Stomach (tissue), 9 donors: ENCODE data around the gene SMAP2. TPM values are rescaled to one million over a fixed set of nuclear protein-coding genes. Genes with fewer than 3 reads are reported as not detected.

Experiments
- DNase-seq, 2 donors: peaks; one replicate each; pipeline versions ENCODE4 v3.0.0 to v3.0.0-alpha.2; 2013 to 2019
- H3K27ac ChIP-seq, 5 donors: fragments of 200-600 bp in 4 of 5; sonication (generic) in 4 of 5; one replicate each; pipeline ENCODE4 v1.5.1; 2013 to 2019; ENCODE audit warnings: mild to moderate bottlenecking in 1 of 5, moderate library complexity in 1 of 5
- H3K27me3 ChIP-seq, 3 donors: fragments of 200-600 bp; sonication (generic); one replicate each; pipeline ENCODE4 v1.5.1; 2017 to 2019; ENCODE audit warnings: mixed run types in 1 of 3
- H3K36me3 ChIP-seq, 4 donors: fragments of 200-600 bp; sonication (generic); 1 replicate in 3 of 4; 2 replicates in 1 of 4; pipeline ENCODE4 v1.5.1; 2016 to 2019
- H3K4me1 ChIP-seq, 4 donors: fragments of 200-600 bp; sonication (generic); one replicate each; pipeline ENCODE4 v1.5.1; 2016 to 2019
- H3K4me3 ChIP-seq, 4 donors: fragments of 200-600 bp; sonication (generic) in 3 of 4; one replicate each; pipeline ENCODE4 v1.5.1; 2016 to 2019; ENCODE audit warnings: mild to moderate bottlenecking in 1 of 4
- H3K9me3 ChIP-seq, 4 donors: fragments of 200-600 bp; sonication (generic); one replicate each; pipeline ENCODE4 v1.5.1; 2016 to 2019
- EP300 ChIP-seq: sonication (generic); formaldehyde crosslinking; IDR thresholded peaks from one replicate; pipeline ENCODE4 v1.6.1; 2017; ENCODE audit warnings: antibody characterized with exemption
- POLR2A ChIP-seq, 4 donors: fragments of 450-650 bp; IDR thresholded peaks; one replicate each; pipeline ENCODE4 v1.6.1; 2016; ENCODE audit warnings: antibody characterized with exemption in 4 of 4, control low read depth in 2 of 4, mild to moderate bottlenecking in 1 of 4, moderate library complexity in 1 of 4
- POLR2AphosphoS5 ChIP-seq, 3 donors: sonication (generic); formaldehyde crosslinking; IDR thresholded peaks; one replicate each; pipeline ENCODE4 v1.6.1; 2016; ENCODE audit warnings: antibody characterized with exemption in 3 of 3
- WGBS, 5 donors: extraction: QIAGEN DNeasy Blood & Tissue Kit in 3 of 5; methylation state at CpG; one replicate each; pipeline versions ENCODE4 v1.1.5 to v1.1.7; 2013 to 2018; 5-methylcytosine and 5-hydroxymethylcytosine counted together
- intact Hi-C: fragments of 100-400 bp; cut with DNase I; formaldehyde crosslinking; loops from one replicate; pipeline ENCODE4 v1.15.1; 2023; ENCODE audit warnings: low total_unique reads
- polyA plus RNA-seq, 3 donors: library from polyadenylated mRNA; stranded (reverse); fragments of 200-250 nt; gene quantifications; one replicate each; pipeline ENCODE4 v1.2.3, GENCODE V29; 2013
- total RNA-seq, 5 donors: library from RNA; depleted of rRNA; stranded (reverse); fragments of >200 nt; gene quantifications; one replicate each; pipeline versions ENCODE4 v1.1.0 to v1.2.3, GENCODE V29; 2014 to 2016
- TF ChIP-seq, protein P1 (sequence below), 7 experiments: fragments of 450-650 bp in 4 of 7; fragments of 200-600 bp in 3 of 7; sonication (generic) in 3 of 7; IDR thresholded peaks; one replicate each; pipeline ENCODE4 v1.5.1; 2016 to 2019; ENCODE audit warnings: antibody characterized with exemption in 7 of 7, control low read depth in 2 of 7, mild to moderate bottlenecking in 1 of 7
- donor health status: healthy with polysubstance abuse.
- donor health status: Bipolar disorder and iron deficiency.
- donor health status: healthy.

Gene SMAP2
- total and polyA plus RNA-seq, 8 donors: 21.6 to 58.0 (median 31.8) TPM

DNA sequence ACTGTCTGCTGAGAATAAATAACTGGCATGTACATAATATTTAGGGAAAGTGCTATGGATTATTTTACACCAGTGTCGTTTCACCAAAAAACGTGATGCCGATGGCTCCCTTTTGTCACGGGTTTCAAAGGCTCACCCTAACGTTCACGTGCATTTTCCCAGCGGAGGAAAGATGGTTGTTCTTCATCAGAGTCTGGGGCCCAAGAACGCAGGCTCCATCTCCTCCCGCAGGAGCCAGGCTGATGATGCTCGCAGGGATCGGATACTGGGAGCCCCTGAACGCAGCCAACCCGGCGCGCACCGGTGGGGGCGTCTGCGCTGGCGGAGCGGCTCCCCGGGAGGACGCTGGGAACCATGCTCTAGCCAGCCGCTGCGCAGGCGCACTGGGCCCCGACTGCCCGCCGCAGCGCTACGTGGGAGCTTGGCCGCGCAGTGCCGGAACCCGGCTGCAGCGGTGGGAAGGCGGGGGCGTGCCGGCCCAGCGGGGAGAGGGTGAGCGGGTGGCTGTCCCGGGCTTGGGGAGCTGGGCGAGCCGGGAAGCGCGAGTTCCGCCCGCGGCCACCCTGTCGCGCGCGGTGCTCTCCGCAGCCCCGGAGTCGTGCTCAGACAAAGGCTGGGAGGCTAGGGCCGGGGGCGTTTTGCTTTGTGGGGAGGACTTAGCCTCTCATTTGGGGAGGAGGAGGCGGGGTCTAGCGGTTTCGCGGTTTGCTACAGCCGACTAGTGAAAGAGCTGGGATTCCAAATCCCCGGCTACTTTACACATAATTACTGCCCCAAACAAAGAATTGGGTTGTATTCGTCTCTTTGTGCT lies 76.4 kb downstream of the SMAP2 start, which contains the start of gene ZFP69B:
Gene ZFP69B (plus strand): TSS at position 793 of the 811 bp plus-strand sequence. CDS start 486 bp downstream, outside the sequence.
- WGBS, 5 donors: 0 to 1% (median 0%) methylated on average over 15 to 64 of the region's 64 CpGs
- peak; percentile 57 to 88 (median 71) for TF ChIP-seq POLR2AphosphoS5 (IDR thresholded peaks at IDR 0.05)
- no peak for TF ChIP-seq EP300
- no peak for TF ChIP-seq POLR2A (IDR thresholded peaks at IDR 0.05)
- TF ChIP-seq, protein P1, sequence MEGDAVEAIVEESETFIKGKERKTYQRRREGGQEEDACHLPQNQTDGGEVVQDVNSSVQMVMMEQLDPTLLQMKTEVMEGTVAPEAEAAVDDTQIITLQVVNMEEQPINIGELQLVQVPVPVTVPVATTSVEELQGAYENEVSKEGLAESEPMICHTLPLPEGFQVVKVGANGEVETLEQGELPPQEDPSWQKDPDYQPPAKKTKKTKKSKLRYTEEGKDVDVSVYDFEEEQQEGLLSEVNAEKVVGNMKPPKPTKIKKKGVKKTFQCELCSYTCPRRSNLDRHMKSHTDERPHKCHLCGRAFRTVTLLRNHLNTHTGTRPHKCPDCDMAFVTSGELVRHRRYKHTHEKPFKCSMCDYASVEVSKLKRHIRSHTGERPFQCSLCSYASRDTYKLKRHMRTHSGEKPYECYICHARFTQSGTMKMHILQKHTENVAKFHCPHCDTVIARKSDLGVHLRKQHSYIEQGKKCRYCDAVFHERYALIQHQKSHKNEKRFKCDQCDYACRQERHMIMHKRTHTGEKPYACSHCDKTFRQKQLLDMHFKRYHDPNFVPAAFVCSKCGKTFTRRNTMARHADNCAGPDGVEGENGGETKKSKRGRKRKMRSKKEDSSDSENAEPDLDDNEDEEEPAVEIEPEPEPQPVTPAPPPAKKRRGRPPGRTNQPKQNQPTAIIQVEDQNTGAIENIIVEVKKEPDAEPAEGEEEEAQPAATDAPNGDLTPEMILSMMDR (IDR thresholded peaks at IDR 0.05): peak in 1 of 7 experiments; percentile 9
- intact Hi-C loops: no loop called here
- Histone ChIP-seq H3K9me3 (peaks cover 3 to 33% (median 20%) of the 10 kb centered on the region in 4 donors), H3K27ac (peak within 1 kb of the TSS; percentile 64 to 84 (median 79)), H3K27me3 (no peaks in the 10 kb centered on the region), H3K4me3 (peak within 1 kb of the TSS; percentile 71 to 78 (median 74)), H3K4me1 (peaks cover 5 to 21% (median 11%) of the 10 kb centered on the region in 4 donors), H3K36me3 (peaks cover 0 to 14% (median 7%) of the 10 kb centered on the region in 4 donors)
- peak; percentile 92 to 98 for DNase-seq

DNA sequence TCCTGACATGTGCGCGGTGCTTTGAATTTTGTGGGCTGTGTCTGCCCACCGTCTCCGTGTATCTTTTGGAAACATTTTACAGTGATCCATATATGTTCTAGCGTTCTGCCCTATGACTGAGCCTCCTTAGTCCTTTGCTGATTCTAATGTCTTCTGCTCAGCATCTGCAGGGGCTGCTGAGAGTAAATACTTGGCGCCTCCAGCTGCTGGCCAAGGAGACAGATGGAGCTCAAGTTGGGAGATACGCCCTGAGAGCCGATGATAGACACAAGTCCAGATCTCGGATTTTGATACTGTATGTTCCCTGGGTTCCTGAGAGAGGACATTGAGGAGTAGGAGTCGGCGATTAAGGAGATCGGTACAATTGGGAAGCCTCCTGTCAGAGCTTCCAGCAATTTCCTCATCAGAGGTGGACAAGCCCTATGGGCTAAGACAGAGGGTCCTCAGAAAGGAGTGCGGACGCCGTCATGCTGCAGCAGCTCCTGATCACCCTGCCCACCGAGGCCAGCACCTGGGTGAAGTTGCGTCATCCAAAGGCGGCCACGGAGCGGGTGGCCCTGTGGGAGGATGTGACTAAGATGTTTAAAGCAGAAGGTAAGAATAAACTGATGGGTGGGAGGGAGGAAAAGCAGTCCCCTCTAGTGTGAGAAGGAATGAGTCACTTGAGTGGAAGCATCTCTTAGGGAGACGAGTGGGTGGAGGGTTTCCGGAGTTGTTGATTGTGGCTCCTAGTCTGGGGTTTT lies 77.1 kb downstream of the SMAP2 start:
- H3K27me3 ChIP-seq: no peaks in the 10 kb centered on the region
- TF ChIP-seq POLR2AphosphoS5 (IDR thresholded peaks at IDR 0.05) (no peak), EP300 (no peak), POLR2A (IDR thresholded peaks at IDR 0.05) (no peak)
- TF ChIP-seq, protein P1 (IDR thresholded peaks at IDR 0.05): no peak
- peaks cover 3 to 35% (median 22%) of the 10 kb centered on the region in 4 donors for H3K9me3 ChIP-seq
- peak overlapping the region; percentile 71 to 78 (median 74) for H3K4me3 ChIP-seq
- peak; percentile 31 to 62 for DNase-seq
- 15 to 32% (median 21%) methylated on average over 22 of the region's 22 CpGs for WGBS, 5 donors
- H3K4me1 ChIP-seq: peaks cover 5 to 21% (median 11%) of the 10 kb centered on the region in 4 donors
- peaks cover 0 to 22% (median 11%) of the 10 kb centered on the region in 4 donors for H3K36me3 ChIP-seq
- intact Hi-C loops: no loop called here
- H3K27ac ChIP-seq: peak overlapping the region; percentile 64 to 84 (median 79)

DNA sequence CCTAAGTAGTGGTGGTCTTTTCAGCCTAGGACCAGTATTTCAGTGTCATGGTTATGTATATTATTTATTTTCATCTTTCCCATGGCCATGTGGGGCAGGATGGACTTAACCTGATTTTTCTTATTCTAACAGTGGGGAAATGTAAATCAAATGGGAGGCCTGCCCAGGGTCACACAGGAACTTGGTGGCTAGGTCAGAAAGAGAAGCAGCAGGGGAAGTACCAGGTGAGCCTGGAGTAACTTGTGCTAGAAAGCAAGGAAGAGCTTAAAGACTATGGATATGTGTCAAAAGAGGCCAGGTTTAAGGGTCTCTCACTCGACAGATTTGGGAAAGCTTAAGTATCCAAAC lies 77.7 kb downstream of the SMAP2 start:
- DNase-seq: peak in 1 of 2 donors; percentile 5
- TF ChIP-seq, protein P1 (IDR thresholded peaks at IDR 0.05): no peak
- no peak for TF ChIP-seq EP300
- H3K36me3 ChIP-seq: peaks cover 0 to 28% (median 13%) of the 10 kb centered on the region in 4 donors
- 75 to 96% (median 81%) methylated on average over 1 of the region's 1 CpG for WGBS, 5 donors
- no peaks in the 10 kb centered on the region for H3K27me3 ChIP-seq
- H3K4me1 ChIP-seq: peaks cover 5 to 21% (median 11%) of the 10 kb centered on the region in 4 donors
- peak overlapping the region in 1 of 5 donors; percentile 64 for H3K27ac ChIP-seq
- intact Hi-C loops: no loop called here
- peak overlapping the region in 1 of 4 donors; percentile 71 for H3K4me3 ChIP-seq
- peaks cover 3 to 36% (median 23%) of the 10 kb centered on the region in 4 donors for H3K9me3 ChIP-seq

DNA sequence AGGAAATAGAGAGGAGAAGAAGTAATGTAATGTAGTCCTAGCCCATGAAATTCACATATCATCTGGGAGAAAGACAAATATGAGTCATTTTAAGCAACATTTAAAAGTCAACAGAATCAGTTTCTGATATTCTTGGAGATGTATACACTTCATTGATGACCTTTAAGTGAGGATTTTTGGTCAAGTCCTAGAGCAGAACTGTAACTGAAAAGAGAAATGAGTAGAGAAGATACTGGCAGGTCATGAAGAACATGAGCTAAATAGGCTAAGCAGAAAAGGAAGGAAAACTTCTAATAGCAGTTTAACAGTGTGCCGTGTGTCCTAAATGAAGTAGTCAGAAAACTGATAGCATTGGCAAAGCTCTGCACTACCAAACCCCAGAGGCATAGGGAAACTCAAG lies 81.3 kb downstream of the SMAP2 start:
- no peak for DNase-seq
- Histone ChIP-seq H3K9me3 (peaks cover 0 to 73% (median 57%) of the 10 kb centered on the region in 4 donors), H3K4me1 (peaks cover 5 to 14% (median 7%) of the 10 kb centered on the region in 4 donors), H3K4me3 (no peak overlapping the region), H3K27ac (no peak overlapping the region), H3K36me3 (peaks cover 22 to 64% (median 47%) of the 10 kb centered on the region in 4 donors), H3K27me3 (no peaks in the 10 kb centered on the region)
- TF ChIP-seq POLR2A (IDR thresholded peaks at IDR 0.05) (no peak), POLR2AphosphoS5 (IDR thresholded peaks at IDR 0.05) (no peak), EP300 (no peak)
- TF ChIP-seq, protein P1 (IDR thresholded peaks at IDR 0.05): no peak
- intact Hi-C loops: no loop called here
- 53 to 100% (median 92%) methylated on average over 1 of the region's 1 CpG for WGBS, 5 donors
